CD14-positive monocyte (primary cell): ENCODE results near the gene UGT1A10. TPM values are rescaled to one million over a fixed set of nuclear protein-coding genes. Genes with fewer than 3 reads are reported as not detected.

Experiments
- DNase-seq, 3 donors: peaks; one replicate each; pipeline ENCODE4 v3.0.0-alpha.2; 2011 to 2022
- H2AFZ ChIP-seq: 2 replicates; pipeline ENCODE4 v1.6.0; 2012; ENCODE audit warnings: mild to moderate bottlenecking, low read depth, low read length, inconsistent platforms; ENCODE audit not compliant: insufficient read depth, poor library complexity, severe bottlenecking
- H3K27ac ChIP-seq, 2 donors: 1 replicate in 1 of 2; 2 replicates in 1 of 2; pipeline ENCODE4 v1.5.1; 2012 to 2013; ENCODE audit warnings: low read length in 2 of 2, control low read depth in 1 of 2, inconsistent platforms in 1 of 2, low read depth in 1 of 2, mild to moderate bottlenecking in 1 of 2
- H3K27me3 ChIP-seq, 2 donors: one replicate each; pipeline versions ENCODE4 v1.6.0 to v1.6.1; 2011 to 2013; ENCODE audit warnings: low read length in 2 of 2; ENCODE audit not compliant: control insufficient read depth in 2 of 2, insufficient read depth in 2 of 2
- H3K36me3 ChIP-seq, 2 donors: replicated peaks in 1 of 2; 1 replicate in 1 of 2; 2 replicates in 1 of 2; pipeline versions ENCODE4 v1.5.1 to v1.6.1; 2012 to 2013; ENCODE audit warnings: low read length in 2 of 2, control low read depth in 1 of 2, inconsistent platforms in 1 of 2, mild to moderate bottlenecking in 1 of 2; ENCODE audit not compliant: insufficient read depth in 2 of 2, control insufficient read depth in 1 of 2
- H3K4me1 ChIP-seq, 2 donors: 1 replicate in 1 of 2; 2 replicates in 1 of 2; pipeline versions ENCODE4 v1.5.1 to v1.6.1; 2012 to 2013; ENCODE audit warnings: low read length in 2 of 2, control low read depth in 1 of 2, inconsistent platforms in 1 of 2, mild to moderate bottlenecking in 1 of 2, moderate library complexity in 1 of 2; ENCODE audit not compliant: insufficient read depth in 2 of 2, control insufficient read depth in 1 of 2
- H3K4me2 ChIP-seq: replicated peaks from 2 replicates; pipeline ENCODE3; 2012; ENCODE audit warnings: low read length, moderate library complexity, mild to moderate bottlenecking; ENCODE audit not compliant: poor library complexity, severe bottlenecking; ENCODE audit errors: extremely low read depth
- H3K4me3 ChIP-seq, 3 experiments: fragments of 200-600 bp in 1 of 3; sonication (generic) in 1 of 3; replicated peaks in 1 of 3; 1 replicate in 2 of 3; 2 replicates in 1 of 3; pipeline ENCODE4 v1.5.1; 2011 to 2013; ENCODE audit warnings: low read length in 3 of 3, mild to moderate bottlenecking in 3 of 3, control low read depth in 2 of 3, low read depth in 2 of 3, inconsistent platforms in 1 of 3, moderate library complexity in 1 of 3
- H3K79me2 ChIP-seq: 2 replicates; pipeline ENCODE4 v1.6.0; 2012; ENCODE audit warnings: mild to moderate bottlenecking, control low read depth, inconsistent platforms, low read length, moderate library complexity; ENCODE audit not compliant: insufficient read depth
- H3K9ac ChIP-seq: 2 replicates; pipeline ENCODE4 v1.6.0; 2017; ENCODE audit warnings: low read length, mild to moderate bottlenecking; ENCODE audit not compliant: insufficient read depth, poor library complexity, severe bottlenecking
- H3K9me3 ChIP-seq, 2 donors: replicated peaks in 1 of 2; 1 replicate in 1 of 2; 2 replicates in 1 of 2; pipeline versions ENCODE4 v1.5.1 to v1.6.1; 2012 to 2013; ENCODE audit warnings: low read length in 2 of 2, control low read depth in 1 of 2; ENCODE audit not compliant: control insufficient read depth in 1 of 2, insufficient read depth in 1 of 2
- H4K20me1 ChIP-seq: 2 replicates; pipeline ENCODE4 v1.6.0; 2012; ENCODE audit warnings: mild to moderate bottlenecking, low read length, control low read depth, moderate library complexity; ENCODE audit not compliant: insufficient read depth
- H3K27ac Mint-ChIP-seq, 7 donors: one replicate each; pipeline ENCODE4 v1.8.0; 2020; ENCODE audit warnings: mild to moderate bottlenecking in 7 of 7, mixed read lengths in 7 of 7, moderate library complexity in 6 of 7, inconsistent platforms in 2 of 7
- H3K27me3 Mint-ChIP-seq, 3 donors: one replicate each; pipeline ENCODE4 v1.8.0; 2021 to 2022; ENCODE audit warnings: low read depth in 3 of 3, mild to moderate bottlenecking in 3 of 3, mixed read lengths in 3 of 3, moderate library complexity in 3 of 3, inconsistent platforms in 1 of 3
- H3K36me3 Mint-ChIP-seq, 2 donors: one replicate each; pipeline ENCODE4 v1.8.0; 2020; ENCODE audit warnings: mixed read lengths in 2 of 2, inconsistent platforms in 1 of 2, mild to moderate bottlenecking in 1 of 2
- H3K4me1 Mint-ChIP-seq: one replicate; pipeline ENCODE4 v1.8.0; 2020; ENCODE audit warnings: mild to moderate bottlenecking, mixed read lengths
- H3K4me3 Mint-ChIP-seq, 2 donors: one replicate each; pipeline ENCODE4 v1.8.0; 2020; ENCODE audit warnings: mild to moderate bottlenecking in 2 of 2, mixed read lengths in 2 of 2, moderate library complexity in 1 of 2
- H3K9me3 Mint-ChIP-seq, 7 donors: one replicate each; pipeline ENCODE4 v1.8.0; 2020 to 2022; ENCODE audit warnings: mixed read lengths in 7 of 7, mild to moderate bottlenecking in 6 of 7, moderate library complexity in 6 of 7, inconsistent platforms in 2 of 7
- WGBS: methylation state at CpG from one replicate; pipeline ENCODE4 v1.1.5; 2013; ENCODE audit warnings: missing lambda C conversion rate; ENCODE audit not compliant: insufficient coverage; 5-methylcytosine and 5-hydroxymethylcytosine counted together
- intact Hi-C, 2 donors: fragments of 100-400 bp; cut with micrococcal nuclease; formaldehyde crosslinking; loops; one replicate each; pipeline versions ENCODE4 v1.15.0 to v1.15.1; 2023
- polyA plus RNA-seq, 3 donors: library from polyadenylated mRNA; depleted of rRNA in 1 of 3; unstranded in 2 of 3; stranded (reverse) in 1 of 3; fragments of 300-500 nt in 2 of 3; fragments of >200 nt in 1 of 3; fragmentation: Illumina TruSeq in 2 of 3; gene quantifications; 1 replicate in 2 of 3; 2 replicates in 1 of 3; pipeline ENCODE4 v1.2.3, GENCODE V29; 2012 to 2021
- TF ChIP-seq, protein P1 (sequence below): fragments of 200-600 bp; IDR thresholded peaks from one replicate; pipeline ENCODE4 v1.8.0; 2022; ENCODE audit warnings: antibody characterized with exemption, mild to moderate bottlenecking

UGT1A10 gene
- polyA plus RNA-seq, 3 donors, result not detected

DNA sequence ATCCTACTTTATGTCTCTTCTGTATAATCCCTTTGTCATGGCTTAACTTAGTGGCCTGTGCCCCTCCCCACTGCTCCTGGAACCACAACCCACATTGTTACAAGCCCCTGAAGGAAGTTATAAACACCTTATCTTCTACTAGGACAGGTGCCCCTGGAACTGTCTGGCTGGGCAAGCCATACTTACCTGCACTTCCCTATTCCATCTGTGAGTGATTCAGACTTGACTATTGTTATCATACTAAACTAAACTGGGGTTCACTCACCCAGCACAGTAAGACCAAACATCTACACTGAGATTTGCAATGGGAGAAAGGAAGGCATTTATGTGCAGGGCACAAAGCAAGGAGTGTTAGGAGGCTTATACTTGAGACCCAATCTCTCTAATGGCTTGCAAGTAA, 52.8 kb downstream of the UGT1A10 start:
- Histone ChIP-seq H4K20me1 (no peaks in the 10 kb centered on the region), H3K4me2 (no peak overlapping the region), H3K27me3 (no peaks in the 10 kb centered on the region), H3K27ac (no peak overlapping the region), H3K79me2 (no peaks in the 10 kb centered on the region), H3K4me3 (no peak overlapping the region), H3K9ac (no peak overlapping the region), H3K9me3 (no peaks in the 10 kb centered on the region), H3K4me1 (no peaks in the 10 kb centered on the region), H2AFZ (no peak overlapping the region), H3K36me3 (no peaks in the 10 kb centered on the region)
- H3K36me3 Mint-ChIP-seq, result no peaks in the 10 kb centered on the region
- TF ChIP-seq, protein P1, sequence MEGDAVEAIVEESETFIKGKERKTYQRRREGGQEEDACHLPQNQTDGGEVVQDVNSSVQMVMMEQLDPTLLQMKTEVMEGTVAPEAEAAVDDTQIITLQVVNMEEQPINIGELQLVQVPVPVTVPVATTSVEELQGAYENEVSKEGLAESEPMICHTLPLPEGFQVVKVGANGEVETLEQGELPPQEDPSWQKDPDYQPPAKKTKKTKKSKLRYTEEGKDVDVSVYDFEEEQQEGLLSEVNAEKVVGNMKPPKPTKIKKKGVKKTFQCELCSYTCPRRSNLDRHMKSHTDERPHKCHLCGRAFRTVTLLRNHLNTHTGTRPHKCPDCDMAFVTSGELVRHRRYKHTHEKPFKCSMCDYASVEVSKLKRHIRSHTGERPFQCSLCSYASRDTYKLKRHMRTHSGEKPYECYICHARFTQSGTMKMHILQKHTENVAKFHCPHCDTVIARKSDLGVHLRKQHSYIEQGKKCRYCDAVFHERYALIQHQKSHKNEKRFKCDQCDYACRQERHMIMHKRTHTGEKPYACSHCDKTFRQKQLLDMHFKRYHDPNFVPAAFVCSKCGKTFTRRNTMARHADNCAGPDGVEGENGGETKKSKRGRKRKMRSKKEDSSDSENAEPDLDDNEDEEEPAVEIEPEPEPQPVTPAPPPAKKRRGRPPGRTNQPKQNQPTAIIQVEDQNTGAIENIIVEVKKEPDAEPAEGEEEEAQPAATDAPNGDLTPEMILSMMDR, result no peak
- peaks cover 0 to 2% (median 0%) of the 10 kb centered on the region in 3 donors for H3K27me3 Mint-ChIP-seq
- no peaks in the 10 kb centered on the region for H3K4me1 Mint-ChIP-seq
- H3K9me3 Mint-ChIP-seq, result peaks cover 0 to 6% (median 0%) of the 10 kb centered on the region in 7 donors
- peak overlapping the region in 1 of 7 donors; percentile 54 for H3K27ac Mint-ChIP-seq
- no peak overlapping the region for H3K4me3 Mint-ChIP-seq
- intact Hi-C loops, result no loop called here
- no peak for DNase-seq

DNA sequence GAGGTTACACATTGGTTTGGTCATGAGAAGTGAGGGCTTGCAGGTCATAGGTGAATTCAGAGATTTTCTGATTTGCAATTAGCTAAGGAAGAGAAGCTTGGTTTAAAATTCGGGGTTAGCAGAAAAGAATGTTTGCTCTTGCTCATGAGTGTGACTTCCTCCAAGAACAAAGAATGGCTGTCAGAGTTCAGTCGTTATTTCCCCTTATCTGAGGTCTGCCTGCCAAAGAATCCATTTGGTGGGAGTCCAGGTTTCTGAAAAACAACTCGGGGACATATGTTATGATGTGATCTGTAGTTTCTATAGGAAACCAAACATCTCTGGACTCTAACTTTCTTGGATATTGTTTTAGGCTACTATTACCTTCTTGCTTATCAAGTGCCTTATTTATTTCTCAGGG, 53.3 kb downstream of the UGT1A10 start:
- DNase-seq, result no peak
- Histone ChIP-seq H3K79me2 (no peaks in the 10 kb centered on the region), H3K4me2 (no peak overlapping the region), H3K9ac (no peak overlapping the region), H3K27me3 (no peaks in the 10 kb centered on the region), H3K4me3 (no peak overlapping the region), H4K20me1 (no peaks in the 10 kb centered on the region), H3K9me3 (no peaks in the 10 kb centered on the region), H3K27ac (no peak overlapping the region), H3K4me1 (no peaks in the 10 kb centered on the region), H3K36me3 (no peaks in the 10 kb centered on the region), H2AFZ (no peak overlapping the region)
- H3K4me1 Mint-ChIP-seq, result no peaks in the 10 kb centered on the region
- peaks cover 0 to 6% (median 0%) of the 10 kb centered on the region in 7 donors for H3K9me3 Mint-ChIP-seq
- intact Hi-C loops, result no loop called here
- H3K27me3 Mint-ChIP-seq, result peaks cover 0 to 2% (median 0%) of the 10 kb centered on the region in 3 donors
- no peak overlapping the region for H3K27ac Mint-ChIP-seq
- 0% methylated on average over 2 of the region's 3 CpGs for WGBS
- no peak overlapping the region for H3K4me3 Mint-ChIP-seq
- TF ChIP-seq, protein P1, result no peak
- H3K36me3 Mint-ChIP-seq, result no peaks in the 10 kb centered on the region
